Measurements from ENCODE around the gene MBD3L4.
"Not testable (repeated sequence)": the region's sequence is repeated elsewhere in the genome, so short reads cannot be mapped to it uniquely, and the experiment has no call there.

Gene MBD3L4

DNA sequence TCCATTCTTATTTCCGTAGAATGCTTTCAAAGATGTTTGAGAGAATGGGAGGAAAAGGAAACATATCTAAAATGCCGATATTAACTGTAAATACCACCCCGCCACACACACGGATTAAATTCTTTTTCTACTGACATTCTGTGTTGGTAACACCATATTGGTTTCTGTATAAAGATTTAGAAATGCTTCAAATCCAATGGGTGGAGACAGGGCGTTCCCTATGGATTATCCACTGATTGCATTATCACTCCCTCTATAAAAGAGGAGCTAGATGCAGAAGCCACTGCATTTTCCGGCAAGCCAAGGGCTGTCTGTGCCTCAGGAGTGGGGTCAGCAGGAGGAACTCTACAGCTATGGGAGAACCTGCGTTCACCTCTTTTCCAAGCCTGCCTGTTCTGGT, 9.0 kb upstream of the MBD3L4 start, which contains the start of gene MBD3L2:
MBD3L2 (plus strand) TSS at position 301 of the 400 bp plus-strand sequence; CDS start at position 354, 53 bp downstream.
- DNase-seq (ENCODE audit: low read depth in 2 of 2), result not testable (repeated sequence)

DNA sequence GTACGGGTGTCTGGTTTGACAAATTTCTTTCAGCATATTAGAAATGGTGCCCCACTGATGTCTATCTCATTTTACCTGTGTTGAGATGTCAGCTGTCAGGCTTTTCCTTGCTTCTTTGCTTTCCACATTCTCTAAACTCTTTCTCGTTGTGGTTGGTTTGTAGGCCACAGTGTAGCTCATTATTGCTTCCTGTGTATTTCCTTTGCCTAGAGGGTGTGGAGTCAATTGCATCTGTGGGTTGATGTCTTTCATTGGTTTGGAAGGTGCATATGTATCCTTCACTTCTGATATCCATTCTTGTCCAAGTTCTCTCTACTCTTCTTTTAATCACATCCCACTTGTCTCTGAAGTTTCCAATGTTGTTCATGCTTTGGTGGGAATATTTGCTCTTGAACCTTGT, 1.6 kb upstream of the MBD3L4 start:
- not testable (repeated sequence) for DNase-seq (ENCODE audit: low read depth in 2 of 2)

DNA sequence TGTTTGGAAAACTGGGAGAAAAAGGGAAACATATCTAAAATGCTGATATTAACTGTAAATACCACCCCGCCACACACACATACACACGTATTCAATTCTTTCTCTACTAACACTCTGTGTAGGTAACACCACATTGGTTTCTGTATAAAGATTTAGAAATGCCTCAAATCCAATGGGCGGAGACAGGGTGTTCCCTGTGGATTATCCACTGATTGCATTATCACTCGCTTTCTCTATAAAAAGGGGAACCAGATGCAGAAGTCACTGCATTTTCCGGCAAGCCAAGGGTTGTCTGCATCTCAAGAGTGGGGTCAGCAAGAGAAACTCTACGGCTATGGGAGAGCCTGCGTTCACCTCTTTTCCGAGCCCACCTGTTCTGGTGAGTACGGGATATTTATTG, 9.7 kb downstream of the MBD3L4 start, which contains the start of gene MBD3L5:
MBD3L5 (plus strand) TSS at position 301 of the 400 bp plus-strand sequence; CDS start at position 335, 34 bp downstream.
- not testable (repeated sequence) for DNase-seq (ENCODE audit: low read depth in 2 of 2)

DNA sequence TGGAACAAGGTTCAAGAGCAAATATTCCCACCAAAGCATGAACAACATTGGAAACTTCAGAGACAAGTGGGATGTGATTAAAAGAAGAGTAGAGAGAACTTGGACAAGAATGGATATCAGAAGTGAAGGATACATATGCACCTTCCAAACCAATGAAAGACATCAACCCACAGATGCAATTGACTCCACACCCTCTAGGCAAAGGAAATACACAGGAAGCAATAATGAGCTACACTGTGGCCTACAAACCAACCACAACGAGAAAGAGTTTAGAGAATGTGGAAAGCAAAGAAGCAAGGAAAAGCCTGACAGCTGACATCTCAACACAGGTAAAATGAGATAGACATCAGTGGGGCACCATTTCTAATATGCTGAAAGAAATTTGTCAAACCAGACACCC, 11.2 kb downstream of the MBD3L4 start:
- not testable (repeated sequence) for DNase-seq (ENCODE audit: low read depth in 2 of 2)

DNA sequence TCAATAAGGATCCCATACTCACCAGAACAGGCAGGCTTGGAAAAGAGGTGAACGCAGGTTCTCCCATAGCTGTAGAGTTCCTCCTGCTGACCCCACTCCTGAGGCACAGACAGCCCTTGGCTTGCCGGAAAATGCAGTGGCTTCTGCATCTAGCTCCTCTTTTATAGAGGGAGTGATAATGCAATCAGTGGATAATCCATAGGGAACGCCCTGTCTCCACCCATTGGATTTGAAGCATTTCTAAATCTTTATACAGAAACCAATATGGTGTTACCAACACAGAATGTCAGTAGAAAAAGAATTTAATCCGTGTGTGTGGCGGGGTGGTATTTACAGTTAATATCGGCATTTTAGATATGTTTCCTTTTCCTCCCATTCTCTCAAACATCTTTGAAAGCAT, 18.6 kb downstream of the MBD3L4 start, which contains the start of gene MBD3L2B:
MBD3L2B (minus strand) TSS at position 101 of the 400 bp plus-strand sequence; CDS start at position 67, 34 bp downstream.
- not testable (repeated sequence) for DNase-seq (ENCODE audit: low read depth in 2 of 2)

DNA sequence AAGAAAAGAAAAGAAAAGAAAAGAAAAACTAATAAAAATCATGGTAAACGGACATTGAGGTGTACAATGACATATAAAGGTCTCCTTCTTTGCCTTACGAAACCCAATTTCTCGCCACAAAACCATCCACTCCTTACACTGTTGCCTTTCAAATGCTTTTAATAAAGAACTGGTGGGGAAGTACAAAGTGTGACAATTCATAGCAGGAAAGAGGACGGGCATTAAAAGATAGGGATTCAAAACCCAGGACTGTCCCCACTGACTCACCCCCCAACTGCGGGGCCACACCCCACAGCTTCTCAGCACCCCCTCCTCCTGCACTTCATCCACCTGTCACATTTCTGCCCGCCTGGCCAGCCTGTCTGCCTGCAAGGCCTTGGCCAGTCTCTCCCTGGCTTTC, 21.2 kb downstream of the MBD3L4 start:
- no peak for DNase-seq (ENCODE audit: low read depth in 2 of 2)

DNA sequence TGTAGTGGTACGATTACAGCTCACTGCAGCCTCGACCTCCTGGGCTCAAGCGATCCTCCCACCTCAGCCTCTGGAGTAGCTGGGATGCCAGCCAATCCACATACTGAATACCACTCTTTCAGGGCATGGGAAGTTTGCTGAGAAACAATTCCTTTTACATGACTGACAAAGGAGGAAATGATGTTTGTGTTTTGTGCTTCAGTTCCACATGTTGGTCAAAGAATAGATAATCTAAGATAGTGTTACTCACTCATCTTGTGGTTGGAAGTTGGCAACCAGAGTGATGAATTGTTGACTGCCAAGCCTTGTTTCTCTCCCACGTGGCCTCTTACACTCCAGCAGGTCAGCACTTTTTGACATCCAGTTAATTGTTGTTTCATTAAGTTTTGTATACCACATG, 26.3 kb downstream of the MBD3L4 start:
- DNase-seq (ENCODE audit: low read depth in 2 of 2), result no peak

DNA sequence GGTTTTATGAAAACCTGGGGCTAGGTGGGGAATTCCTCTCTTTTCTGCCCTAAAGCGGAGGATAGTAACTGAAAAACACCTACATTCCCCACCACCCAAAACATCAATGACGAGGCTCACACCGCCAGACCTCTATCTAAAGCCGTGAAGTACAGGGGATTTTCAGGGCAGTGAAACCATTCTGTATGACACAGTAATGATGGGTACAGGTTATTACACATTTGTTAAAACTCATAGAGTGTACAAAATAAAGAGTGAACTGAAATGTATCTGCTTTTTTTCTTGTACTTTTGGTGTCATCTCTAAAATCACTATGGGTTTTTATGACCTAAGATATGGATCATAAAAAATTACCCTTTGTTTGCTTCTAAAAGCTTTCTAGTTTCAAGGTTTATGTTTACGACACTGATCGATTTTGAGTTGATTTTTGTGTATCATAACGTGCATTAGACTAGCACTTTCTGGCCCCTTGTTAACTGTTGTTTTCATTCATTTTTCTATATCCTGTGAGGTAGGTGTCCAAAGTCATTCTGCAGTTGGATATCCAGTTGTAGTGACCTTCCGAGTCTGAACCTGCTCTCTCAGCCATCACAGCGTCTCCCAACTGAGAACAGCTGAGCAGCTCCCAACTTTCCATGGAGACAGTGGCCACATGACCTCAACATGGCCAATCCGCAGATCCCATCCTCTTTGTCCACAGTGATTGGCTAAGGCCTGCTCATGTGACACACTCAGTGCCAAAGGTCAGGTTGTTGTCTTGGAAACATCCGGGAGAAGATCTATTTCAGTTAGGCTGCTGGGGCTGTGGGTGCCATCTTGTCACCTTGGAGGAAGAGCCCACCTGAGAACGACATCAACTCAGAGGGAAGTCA, 29.0 kb downstream of the MBD3L4 start:
- no peak for DNase-seq (ENCODE audit: low read depth in 2 of 2)

DNA sequence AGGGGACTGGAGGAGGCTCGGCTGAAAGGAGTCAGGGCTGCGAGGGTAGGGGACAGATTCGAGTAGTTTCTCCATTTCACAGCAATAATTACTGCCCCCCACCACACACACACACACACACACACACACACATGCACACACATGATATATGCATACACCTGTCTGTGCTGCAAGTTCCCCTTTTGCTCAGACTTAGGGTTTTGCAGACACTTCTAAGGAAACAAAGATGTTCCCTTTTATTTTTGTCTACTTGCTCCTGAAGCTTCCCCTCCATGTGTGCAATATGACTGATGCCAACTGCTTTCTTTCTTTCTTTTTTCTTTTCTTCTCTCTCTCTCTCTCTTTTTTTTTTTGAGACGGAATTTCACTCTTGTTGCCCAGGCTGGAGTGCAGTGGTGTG, 32.1 kb downstream of the MBD3L4 start:
- DNase-seq (ENCODE audit: low read depth in 2 of 2), result no peak

DNA sequence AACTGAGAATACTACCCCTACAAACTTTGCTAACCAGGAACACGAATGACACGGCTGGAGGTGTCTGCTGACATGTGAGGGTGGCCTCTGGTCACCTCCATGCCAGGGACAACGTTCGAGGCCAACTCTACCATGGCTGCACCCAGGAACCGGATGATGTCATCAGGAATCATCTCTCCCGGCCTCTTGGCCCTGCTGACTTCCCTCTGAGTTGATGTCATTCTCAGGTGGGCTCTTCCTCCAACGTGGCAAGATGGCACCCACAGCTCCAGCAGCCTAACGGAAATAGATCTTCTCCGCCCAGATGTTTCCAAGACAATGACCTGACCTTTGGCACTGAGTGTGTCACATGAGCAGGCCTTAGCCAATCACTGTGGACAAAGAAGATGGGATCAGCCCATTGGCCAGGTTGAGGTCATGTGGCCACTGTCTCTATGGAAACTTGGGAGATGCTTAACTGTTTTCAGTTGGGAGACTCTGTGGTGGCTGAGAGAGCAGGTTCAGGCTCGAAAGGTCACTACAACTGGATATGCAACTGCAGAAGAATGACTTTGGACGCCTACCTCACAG, 33.8 kb downstream of the MBD3L4 start:
- DNase-seq (ENCODE audit: low read depth in 2 of 2), result no peak

DNA sequence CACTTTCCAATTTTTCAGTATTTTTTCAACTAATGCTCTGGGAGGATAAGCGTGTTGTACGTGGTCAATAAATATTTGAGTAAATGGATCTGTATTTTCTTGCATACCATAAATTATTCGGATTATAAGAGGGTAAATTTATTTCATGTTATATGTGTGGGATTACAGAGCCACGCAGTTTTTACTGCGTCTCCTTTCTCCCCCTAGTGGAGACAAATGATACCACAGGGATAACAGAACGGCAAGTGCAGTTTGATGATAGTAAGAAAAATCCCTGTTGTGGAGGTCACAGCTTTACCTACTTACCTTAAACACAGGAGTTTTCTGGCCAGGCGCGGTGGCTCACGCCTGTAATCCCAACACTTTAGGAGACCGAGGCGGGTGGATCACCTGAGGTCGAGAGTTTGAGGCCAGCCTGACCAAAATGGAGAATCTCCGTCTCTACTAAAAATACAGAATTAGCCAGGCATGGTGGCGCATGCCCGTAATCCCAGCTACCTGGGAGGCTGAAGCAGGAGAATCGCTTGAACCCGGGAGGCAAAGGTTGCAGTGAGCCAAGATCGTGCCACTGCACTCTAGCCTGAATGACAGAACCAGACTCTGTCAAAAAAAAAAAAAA, 35.6 kb downstream of the MBD3L4 start:
- no peak for DNase-seq (ENCODE audit: low read depth in 2 of 2)

DNA sequence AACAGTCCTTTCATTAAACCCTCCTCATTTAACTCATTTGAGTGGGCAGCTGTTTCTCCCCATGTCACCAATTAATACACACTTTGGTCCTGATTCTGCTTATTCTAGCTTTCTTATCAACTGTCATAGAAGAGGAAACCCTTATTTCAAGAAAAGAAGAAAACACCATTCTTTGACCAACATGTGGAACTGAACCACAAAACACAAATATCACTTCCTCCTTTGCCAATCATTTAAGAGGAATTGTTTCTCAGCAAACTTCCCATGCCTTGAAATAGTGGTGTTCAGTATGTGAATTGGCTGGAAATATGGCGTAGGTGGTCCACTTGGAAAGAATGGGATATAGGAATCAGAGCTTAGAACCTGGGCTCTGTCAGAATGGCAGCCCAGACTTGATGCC, 39.2 kb downstream of the MBD3L4 start:
- no peak for DNase-seq (ENCODE audit: low read depth in 2 of 2)

DNA sequence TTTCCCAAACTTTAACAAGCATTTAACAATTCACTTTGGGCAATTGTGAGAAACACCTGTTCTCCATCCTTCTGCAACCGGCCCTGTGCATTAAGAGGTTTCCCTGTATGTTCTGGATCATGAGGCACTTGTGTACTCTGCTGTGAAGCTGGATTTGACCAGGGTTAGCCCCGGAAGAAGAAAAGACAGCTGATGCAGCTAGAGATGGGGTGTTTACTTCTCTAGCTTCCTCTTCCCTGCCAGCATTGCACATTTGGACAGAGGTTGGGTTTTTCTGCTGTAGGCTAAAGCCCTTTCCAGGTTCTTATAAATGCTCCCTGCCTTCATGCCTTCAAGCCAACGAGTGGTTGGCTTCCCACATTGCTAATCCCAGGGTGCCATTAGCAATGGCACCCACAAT, 39.6 kb downstream of the MBD3L4 start:
- DNase-seq (ENCODE audit: low read depth in 2 of 2), result no peak

DNA sequence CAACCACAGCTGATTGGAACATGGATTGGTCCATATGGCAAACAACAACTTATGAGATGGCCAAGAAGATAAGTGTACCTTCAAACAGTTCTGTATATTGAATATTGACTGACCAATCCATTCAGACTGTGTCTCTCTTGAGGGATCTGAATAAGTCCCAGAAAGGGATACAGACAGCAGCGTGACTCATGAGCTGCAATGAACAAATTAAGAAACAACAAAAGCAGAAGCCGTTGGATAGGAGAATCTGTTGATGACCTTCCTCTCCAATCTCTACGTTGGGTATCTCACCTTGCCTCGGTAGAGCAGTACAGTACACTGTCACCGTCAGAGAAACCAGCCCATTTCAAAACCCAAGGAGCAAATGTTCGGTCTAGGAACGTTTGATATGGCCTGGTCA, 40.0 kb downstream of the MBD3L4 start:
- DNase-seq (ENCODE audit: low read depth in 2 of 2), result no peak

DNA sequence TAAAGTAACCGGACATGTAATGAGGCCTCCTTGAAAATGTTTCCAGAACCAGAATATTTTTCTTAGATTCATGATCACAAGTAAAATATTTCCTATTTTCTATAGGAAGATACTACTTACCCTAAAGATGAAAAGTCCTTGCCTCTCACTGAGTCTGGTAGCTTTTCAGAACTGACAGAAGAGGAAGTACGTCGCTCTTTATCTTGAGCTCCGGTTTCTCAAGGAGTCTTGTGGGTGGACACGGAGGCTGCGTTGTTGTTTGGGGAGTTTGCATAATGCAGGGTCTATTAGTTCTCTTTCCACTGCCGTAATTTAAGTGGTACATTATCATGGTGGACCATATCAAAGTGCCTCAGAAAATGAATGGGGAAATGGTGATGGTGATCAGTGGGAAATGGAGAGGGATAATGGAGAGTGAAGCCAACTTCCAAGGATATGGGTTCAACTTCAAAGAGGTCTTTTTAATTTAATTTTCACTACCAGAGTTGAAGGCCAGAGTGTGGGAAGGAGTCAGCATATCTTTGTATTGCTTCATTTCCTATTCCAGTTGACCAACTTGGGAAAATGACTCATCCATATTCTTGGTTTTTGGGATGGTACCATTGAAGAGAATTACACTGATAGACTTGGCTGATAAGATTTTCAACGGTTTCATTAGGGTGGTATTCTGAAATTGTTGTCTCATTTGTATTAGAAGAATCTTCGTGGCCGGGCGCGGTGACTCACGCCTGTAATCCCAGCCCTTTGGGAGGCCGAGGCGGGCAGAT, 42.1 kb downstream of the MBD3L4 start:
- no peak for DNase-seq (ENCODE audit: low read depth in 2 of 2)

DNA sequence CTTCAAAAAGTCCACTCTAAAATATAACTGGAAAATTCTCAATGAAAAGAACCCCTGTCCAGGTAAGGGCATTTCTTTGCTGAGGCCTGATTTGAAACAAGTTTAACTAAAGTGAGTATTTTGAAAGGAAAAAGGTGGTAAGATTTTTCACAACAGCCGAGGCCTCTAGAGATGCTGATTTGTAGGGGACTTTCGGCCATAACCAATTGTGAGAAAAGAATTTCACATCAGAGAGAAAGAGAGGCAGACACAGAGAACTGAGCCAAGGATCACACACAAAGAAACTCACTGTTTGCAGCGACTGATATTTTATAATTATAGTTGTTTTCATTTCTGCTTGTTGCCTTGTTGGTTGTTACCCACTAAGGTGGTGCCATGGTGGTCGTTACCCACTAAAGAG, 43.2 kb downstream of the MBD3L4 start:
- no peak for DNase-seq (ENCODE audit: low read depth in 2 of 2)

DNA sequence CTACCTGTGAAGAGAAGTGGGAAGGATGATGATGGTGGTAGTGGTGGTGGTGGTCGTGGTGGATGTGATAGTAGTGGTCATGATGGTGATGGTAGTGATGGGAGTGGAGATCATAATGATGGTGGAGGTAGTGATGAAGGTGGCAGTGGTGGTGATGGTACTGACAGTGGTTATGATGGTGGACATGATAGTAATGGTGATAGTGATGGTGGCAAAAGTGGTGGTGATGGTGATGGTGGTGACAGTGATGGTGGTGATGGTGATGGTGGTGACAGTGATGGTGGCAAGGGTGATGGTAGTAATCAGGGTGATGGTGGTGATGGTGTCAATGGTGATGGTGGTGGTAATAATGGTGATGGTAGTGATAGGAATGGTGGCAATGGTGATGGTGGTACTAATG, 44.9 kb downstream of the MBD3L4 start:
- no peak for DNase-seq (ENCODE audit: low read depth in 2 of 2)

DNA sequence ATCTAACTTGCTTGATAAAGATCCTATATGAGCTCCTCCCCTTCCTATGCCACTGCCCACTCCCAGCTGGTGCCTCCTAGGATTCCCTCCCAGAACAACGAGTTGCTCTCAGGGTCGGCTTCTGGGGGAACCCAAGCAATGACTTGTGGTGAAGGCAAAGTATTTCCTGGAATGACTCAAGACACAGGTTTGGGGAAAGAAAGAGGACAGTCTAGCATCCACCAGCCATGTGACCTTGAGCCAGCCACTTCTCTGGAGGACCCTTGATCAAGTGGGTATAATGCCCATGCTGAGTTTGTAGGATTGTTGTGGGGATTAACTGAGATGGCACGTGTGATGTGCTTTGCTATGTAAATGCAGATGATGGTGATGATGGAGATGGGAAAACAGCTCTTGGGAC, 51.7 kb downstream of the MBD3L4 start:
- no peak for DNase-seq (ENCODE audit: low read depth in 2 of 2)

DNA sequence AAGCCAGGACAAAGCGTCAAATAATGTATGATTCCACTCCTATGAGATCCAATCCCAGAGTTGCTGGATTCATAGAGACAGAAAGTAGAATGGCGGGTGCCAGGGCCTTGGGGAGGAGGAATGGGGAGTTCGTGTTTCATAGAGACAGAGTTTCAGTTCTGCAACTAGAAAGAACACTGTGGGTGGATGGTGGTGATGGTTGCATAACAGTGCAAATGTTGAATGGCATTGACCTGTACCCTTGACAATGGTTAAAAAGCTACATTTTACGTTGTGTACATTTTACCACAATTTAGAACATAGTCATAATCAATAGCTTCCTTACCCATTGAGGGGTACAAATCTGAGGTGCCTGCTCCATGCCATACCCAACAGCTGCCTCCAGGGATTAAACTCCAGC, 52.1 kb downstream of the MBD3L4 start:
- no peak for DNase-seq (ENCODE audit: low read depth in 2 of 2)

Data from fibroblast of skin of left quadriceps (primary cell).